ENCODE data around the gene A4GALT. TPM values are rescaled to one million over a fixed set of nuclear protein-coding genes. Genes with fewer than 3 reads are reported as not detected.
"Not testable (repeated sequence)": the region's sequence is repeated elsewhere in the genome, so short reads cannot be mapped to it uniquely, and the experiment has no call there.

A4GALT gene, protein sequence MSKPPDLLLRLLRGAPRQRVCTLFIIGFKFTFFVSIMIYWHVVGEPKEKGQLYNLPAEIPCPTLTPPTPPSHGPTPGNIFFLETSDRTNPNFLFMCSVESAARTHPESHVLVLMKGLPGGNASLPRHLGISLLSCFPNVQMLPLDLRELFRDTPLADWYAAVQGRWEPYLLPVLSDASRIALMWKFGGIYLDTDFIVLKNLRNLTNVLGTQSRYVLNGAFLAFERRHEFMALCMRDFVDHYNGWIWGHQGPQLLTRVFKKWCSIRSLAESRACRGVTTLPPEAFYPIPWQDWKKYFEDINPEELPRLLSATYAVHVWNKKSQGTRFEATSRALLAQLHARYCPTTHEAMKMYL
- polyA plus RNA-seq (ENCODE audit: insufficient read length): 16.8 TPM
- long read RNA-seq, donor 1, transcript A4GALT-206 (3 exons, 2,141 nt): major isoform, 18 of 22 reads
- long read RNA-seq, donor 1, partial matches to known transcripts: 0 of 22 reads
- long read RNA-seq, donor 1, other reads (novel, unspliced or antisense): 0 of 22 reads
- long read RNA-seq, donor 2, transcript A4GALT-206 (3 exons, 2,141 nt): major isoform, 6 of 8 reads
- long read RNA-seq, donor 2, partial matches to known transcripts: 0 of 8 reads
- long read RNA-seq, donor 2, other reads (novel, unspliced or antisense): 0 of 8 reads
- long read RNA-seq, donor 3, transcript A4GALT-206 (3 exons, 2,141 nt): major isoform, 15 of 20 reads
- long read RNA-seq, donor 3, partial matches to known transcripts: 0 of 20 reads
- long read RNA-seq, donor 3, other reads (novel, unspliced or antisense): 0 of 20 reads
- long read RNA-seq, donor 4: 0 reads
- long read RNA-seq, donor 5, transcript A4GALT-206 (3 exons, 2,141 nt): major isoform, 13 of 15 reads
- long read RNA-seq, donor 5, partial matches to known transcripts: 0 of 15 reads
- long read RNA-seq, donor 5, other reads (novel, unspliced or antisense): 0 of 15 reads
- long read RNA-seq, donor 6, transcript A4GALT-206 (3 exons, 2,141 nt): major isoform, 7 of 11 reads
- long read RNA-seq, donor 6, partial matches to known transcripts: 0 of 11 reads
- long read RNA-seq, donor 6, other reads (novel, unspliced or antisense): 0 of 11 reads
- long read RNA-seq, donor 7, transcript A4GALT-206 (3 exons, 2,141 nt): major isoform, 9 of 14 reads
- long read RNA-seq, donor 7, partial matches to known transcripts: 0 of 14 reads
- long read RNA-seq, donor 7, other reads (novel, unspliced or antisense): 0 of 14 reads
- long read RNA-seq, donor 8, partial matches to known transcripts: 0 of 3 reads
- long read RNA-seq, donor 8, other reads (novel, unspliced or antisense): 0 of 3 reads

- DNase-seq: no peak
Observed at GRCh38 chr22:42720263-42721044, at the start of gene A4GALT. Gene A4GALT, minus strand, starts transcription at chr22:42720870. Its CDS starts 26,919 bp downstream, at chr22:42693951.

GRCh38 chr22:42770448-42770726 is 49.7 kb upstream of the A4GALT start:
- DNase-seq: no peak

GRCh38 chr22:42769574-42770447 is 49.1 kb upstream of the A4GALT start:
- no peak for DNase-seq

GRCh38 chr22:42769238-42769573 is 48.5 kb upstream of the A4GALT start:
- DNase-seq: no peak

DNA sequence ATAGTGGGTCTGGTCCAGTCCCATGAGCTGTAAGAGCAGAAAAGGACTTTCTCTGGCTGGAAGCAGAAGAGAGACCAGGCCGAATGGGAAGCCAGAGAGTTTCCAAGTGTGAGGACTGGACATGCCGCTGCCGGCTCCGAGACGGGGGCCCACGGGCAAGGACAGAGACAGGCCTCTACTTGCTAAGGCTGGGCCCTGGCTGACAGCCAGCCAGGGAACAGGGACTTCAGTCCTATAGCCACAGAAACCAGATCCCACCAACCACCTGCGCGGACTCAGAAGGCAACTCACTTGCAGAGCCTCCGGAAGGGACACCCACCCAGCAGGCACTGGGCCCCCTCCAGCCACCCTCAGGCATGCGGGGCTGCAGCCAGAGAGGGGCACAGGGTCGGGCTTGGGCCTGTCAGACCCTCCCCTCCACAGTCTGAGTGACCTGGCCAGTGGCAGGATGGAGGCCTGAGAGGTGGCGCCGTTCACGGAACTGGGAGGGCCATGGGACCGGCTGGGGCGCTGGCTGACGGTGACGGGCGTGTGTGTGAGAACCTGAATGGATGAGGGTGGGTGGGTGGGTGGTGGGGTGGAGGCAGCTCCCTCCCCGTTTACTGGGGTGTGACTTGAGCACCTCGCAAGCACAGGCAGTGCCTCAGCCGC is 47.8 kb upstream of the A4GALT start:
- DNase-seq: no peak

GRCh38 chr22:42766860-42767259 is 46.2 kb upstream of the A4GALT start:
- DNase-seq: no peak

DNA sequence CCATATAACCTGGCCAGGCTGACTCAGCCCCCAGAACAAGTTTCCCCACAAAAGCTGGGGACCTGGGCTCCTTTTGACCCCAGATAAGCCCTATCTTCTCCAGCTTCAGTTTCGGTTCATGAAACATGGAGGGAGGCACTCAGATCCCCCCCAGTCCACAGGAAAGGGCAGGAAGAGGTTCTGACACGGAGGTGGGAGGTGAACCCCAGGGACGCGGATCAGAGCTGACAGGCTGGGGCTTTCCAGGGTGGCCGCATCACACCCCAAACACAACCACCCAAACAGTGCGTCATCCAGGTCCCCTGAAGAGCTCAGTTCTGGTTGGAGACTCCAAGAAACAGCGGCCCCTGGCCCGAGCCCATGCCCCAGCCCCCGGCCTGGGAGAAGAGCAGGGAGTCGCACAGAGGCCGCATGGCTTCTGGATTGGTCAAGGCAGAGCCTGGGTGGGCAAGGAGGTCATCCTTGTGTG is 44.3 kb upstream of the A4GALT start:
- DNase-seq: no peak

- no peak for DNase-seq
Observed at GRCh38 chr22:42763965-42764480, 43.4 kb upstream of the A4GALT start.

DNA sequence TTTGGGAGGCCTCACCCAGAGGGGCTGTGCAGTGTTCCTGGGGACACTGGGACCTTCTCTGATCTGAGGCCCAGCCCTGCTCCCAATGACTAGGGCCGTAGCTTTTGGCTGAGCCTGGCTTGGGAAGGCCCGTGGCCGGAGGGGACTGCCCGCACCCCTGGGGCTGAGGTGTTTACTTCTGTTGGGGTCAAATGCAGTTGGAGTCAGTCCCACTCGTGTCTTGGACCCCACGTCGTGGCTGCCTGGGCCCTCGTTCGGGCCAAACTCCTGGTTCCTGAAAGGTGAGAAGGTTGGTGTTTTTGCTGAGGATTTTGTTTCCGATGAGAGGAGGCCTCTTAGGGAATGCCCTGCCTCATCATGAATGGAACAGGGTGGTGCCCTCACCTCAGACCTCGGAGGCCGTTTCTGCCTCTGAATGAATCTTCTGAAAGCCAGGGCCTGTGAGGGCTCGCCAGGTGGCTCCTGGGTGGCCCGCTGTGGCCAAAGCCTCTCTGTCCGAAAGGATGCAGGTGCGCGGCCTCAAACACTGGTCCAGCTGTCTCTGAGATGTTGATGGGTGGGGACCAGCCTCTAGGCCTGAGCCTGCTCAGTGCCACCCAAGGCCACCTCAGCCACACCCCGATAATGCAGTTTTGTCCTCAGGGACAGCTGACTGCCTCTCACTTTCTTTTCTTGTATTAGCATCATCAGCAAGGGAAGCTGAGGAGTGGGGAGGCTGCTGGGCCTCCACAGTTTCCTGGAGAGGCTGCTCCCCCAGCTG is 40.3 kb upstream of the A4GALT start:
- no peak for DNase-seq

- DNase-seq: no peak
Observed at GRCh38 chr22:42758931-42759629, 38.4 kb upstream of the A4GALT start.

DNA sequence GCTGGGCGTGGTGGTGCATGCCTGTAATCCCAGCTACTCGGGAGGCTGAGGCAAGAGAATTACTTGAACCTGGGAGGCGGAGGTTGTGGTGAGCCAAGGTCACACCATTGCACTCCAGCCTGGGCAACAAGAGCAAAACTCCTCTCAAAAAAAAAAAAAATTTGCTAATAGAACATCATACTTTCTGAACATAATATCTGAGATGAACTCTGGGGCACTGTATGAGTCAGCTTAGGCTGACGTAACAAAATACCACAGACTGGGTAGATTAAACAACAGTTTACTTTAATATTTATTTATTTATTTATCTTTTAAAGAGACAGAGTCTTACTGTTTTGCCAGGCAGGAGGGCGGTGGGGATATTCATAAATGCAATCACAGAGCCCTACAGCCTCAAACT is 34.9 kb upstream of the A4GALT start:
- DNase-seq: not testable (repeated sequence)

DNA sequence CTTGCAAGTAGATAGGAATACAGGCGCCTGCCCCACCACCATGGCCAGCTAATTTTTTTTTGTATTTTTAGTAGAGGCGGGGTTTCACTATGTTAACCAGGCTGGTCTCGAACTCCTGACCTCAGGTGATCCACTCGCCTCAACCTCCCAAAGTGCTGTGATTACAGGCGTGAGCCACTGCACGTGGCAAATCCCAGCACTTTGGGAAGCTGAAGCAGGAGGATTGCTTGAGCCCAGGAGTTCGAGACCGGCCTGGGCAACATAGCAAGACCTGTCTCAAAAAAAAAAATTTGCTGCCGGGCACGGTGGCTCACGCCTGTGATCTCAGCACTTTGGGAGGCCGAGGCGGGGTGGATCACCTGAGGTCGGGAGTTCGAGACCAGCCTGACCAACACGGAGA is 34.5 kb upstream of the A4GALT start:
- not testable (repeated sequence) for DNase-seq

GRCh38 chr22:42754658-42755057 is 34.0 kb upstream of the A4GALT start:
- DNase-seq: no peak

- DNase-seq: no peak
Observed at GRCh38 chr22:42752912-42753311, 32.2 kb upstream of the A4GALT start.

- no peak for DNase-seq
Observed at GRCh38 chr22:42752230-42752746, 31.6 kb upstream of the A4GALT start.

DNA sequence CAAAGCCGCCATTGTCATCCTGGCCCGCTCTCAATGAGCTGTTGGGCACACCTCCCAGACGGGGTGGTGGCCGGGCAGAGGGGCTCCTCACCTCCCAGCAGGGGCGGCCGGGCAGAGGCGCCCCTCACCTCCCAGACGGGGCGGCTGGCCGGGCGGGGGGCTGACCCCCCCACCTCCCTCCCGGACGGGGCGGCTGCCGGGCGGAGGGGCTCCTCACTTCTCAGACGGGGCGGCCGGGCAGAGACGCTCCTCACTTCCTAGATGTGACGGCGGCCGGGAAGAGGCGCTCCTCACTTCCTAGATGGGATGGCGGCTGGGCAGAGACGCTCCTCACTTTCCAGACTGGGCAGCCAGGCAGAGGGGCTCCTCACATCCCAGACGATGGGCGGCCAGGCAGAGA is 29.8 kb upstream of the A4GALT start:
- DNase-seq: not testable (repeated sequence)

DNA sequence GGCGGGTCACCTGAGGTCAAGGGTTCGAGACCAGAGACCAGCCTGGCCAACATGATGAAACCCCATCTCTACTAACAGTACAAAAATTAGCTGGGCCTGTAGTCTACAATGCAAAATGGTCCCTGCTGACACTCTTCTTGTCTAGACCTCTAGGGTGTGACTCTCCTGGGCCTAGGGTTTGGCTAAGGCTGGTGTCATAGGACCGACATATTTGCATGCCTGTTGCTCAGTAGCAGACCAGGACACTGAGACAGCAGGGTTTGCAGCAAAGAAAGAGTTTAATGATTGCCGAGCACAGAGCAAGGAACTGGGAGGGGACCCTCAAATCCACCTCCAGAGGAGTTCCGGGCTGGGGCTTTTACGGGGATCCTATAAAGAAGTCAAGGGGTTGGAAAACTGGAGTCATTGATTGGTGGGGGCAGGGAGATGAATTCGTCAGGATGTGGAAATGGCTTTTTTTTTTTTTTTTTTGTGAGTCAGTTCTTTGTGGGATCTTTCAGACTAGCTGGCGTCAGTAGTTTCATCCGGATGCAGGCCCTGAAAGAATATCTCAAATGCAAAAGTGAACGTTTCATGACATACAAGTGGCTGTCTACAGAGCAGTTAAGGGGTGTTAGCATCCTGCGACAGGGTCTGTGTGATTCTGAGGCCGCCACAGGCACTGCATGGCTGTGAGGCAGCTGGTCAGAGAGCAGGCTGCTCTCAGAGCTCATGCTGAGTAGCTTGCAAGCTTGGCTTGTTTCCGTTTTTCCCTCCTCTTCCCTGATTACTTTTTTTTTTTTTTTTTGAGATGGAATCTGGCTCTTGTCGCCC is 27.2 kb upstream of the A4GALT start:
- DNase-seq: no peak
